Panc1 (cell line): Measurements from ENCODE around the gene RNF130.

Source experiments
- CTCF ChIP-seq: fragments of 450-650 bp; IDR thresholded peaks from 2 replicates; pipeline ENCODE4 v1.5.1; 2017; ENCODE audit warnings: mild to moderate bottlenecking
- POLR2AphosphoS5 ChIP-seq: IDR thresholded peaks from 2 replicates; pipeline ENCODE4 v1.6.1; 2012; ENCODE audit warnings: mild to moderate bottlenecking, low read depth, low read length, moderate library complexity

- TF ChIP-seq CTCF (no peak), POLR2AphosphoS5 (no peak)
Observed at GRCh38 chr5:180100621-180101450, 29.3 kb upstream of the RNF130 start.
